PC-3 (cell line): ENCODE data around the gene DMD. TPM values are rescaled to one million over a fixed set of nuclear protein-coding genes. Genes with fewer than 3 reads are reported as not detected.
"Not testable (repeated sequence)": the region's sequence is repeated elsewhere in the genome, so short reads cannot be mapped to it uniquely, and the experiment has no call there.

ENCODE experiments used
- ATAC-seq: fragments of 200-7000 bp; cut with Tn5 transposase; 2 replicates; pipeline ENCODE4 v1.9.1; 2020; ENCODE audit warnings: mild to moderate bottlenecking, moderate library complexity
- BruUV-seq: library from RNA; stranded (reverse); fragments of 400-500 nt; replicated peaks from 2 replicates; lab custom pipeline; 2021; lab: Mats Ljungman, UMichigan
- CTCF ChIA-PET: fragments of 300-600 bp; sonication (Branson Sonifier 250); formaldehyde crosslinking; loops from one replicate; lab custom pipeline; 2022; ENCODE audit warnings: antibody characterized with exemption; lab: Charles Lee
- POLR2A ChIA-PET: fragments of 300-600 bp; sonication (Branson Sonifier 250); formaldehyde crosslinking; loops from one replicate; lab custom pipeline; 2022; ENCODE audit warnings: antibody characterized with exemption; ENCODE audit not compliant: unreplicated experiment; lab: Charles Lee
- DNase-seq: peaks from one replicate; pipeline ENCODE4 v3.0.0-alpha.2; 2015
- H2AFZ ChIP-seq: fragments of 300-600 bp; sonication (generic); 2 replicates; pipeline ENCODE4 v1.6.0; 2016; ENCODE audit warnings: antibody characterized with exemption, low read length
- H3F3A ChIP-seq: fragments of 300-600 bp; sonication (generic); one replicate; pipeline ENCODE4 v1.6.0; 2017; ENCODE audit warnings: antibody characterized with exemption, low read length, control low read depth, mild to moderate bottlenecking; ENCODE audit not compliant: unreplicated experiment
- H3K27ac ChIP-seq: fragments of 300-600 bp; sonication (generic); 2 replicates; pipeline ENCODE4 v1.5.1; 2016; ENCODE audit warnings: mild to moderate bottlenecking, low read length
- H3K27me3 ChIP-seq: fragments of 300-600 bp; sonication (generic); 2 replicates; pipeline ENCODE4 v1.6.1; 2016; ENCODE audit warnings: low read length, mixed read lengths
- H3K36me3 ChIP-seq: fragments of 300-600 bp; sonication (generic); 2 replicates; pipeline ENCODE4 v1.6.1; 2016; ENCODE audit warnings: low read depth, mixed run types, low read length, mixed read lengths
- H3K4me1 ChIP-seq: fragments of 300-600 bp; sonication (generic); 2 replicates; pipeline ENCODE4 v1.5.1; 2016; ENCODE audit warnings: low read length; ENCODE audit not compliant: insufficient read depth
- H3K4me2 ChIP-seq: fragments of 300-600 bp; sonication (generic); 2 replicates; pipeline ENCODE4 v1.6.0; 2016; ENCODE audit warnings: low read length
- H3K4me3 ChIP-seq: fragments of 300-600 bp; sonication (generic); 2 replicates; pipeline ENCODE4 v1.5.1; 2016; ENCODE audit warnings: mild to moderate bottlenecking, low read length, mixed read lengths
- H3K79me2 ChIP-seq: fragments of 300-600 bp; sonication (generic); 2 replicates; pipeline ENCODE4 v1.6.1; 2017; ENCODE audit warnings: low read length, mixed read lengths
- H3K9ac ChIP-seq: fragments of 300-600 bp; sonication (generic); 2 replicates; pipeline ENCODE4 v1.6.0; 2016; ENCODE audit warnings: mild to moderate bottlenecking, low read length
- H3K9me2 ChIP-seq: fragments of 300-600 bp; sonication (generic); replicated peaks from 2 replicates; pipeline ENCODE4 v1.6.1; 2016; ENCODE audit warnings: mixed run types, low read length, mixed read lengths
- H3K9me3 ChIP-seq: fragments of 300-600 bp; sonication (generic); 2 replicates; pipeline ENCODE4 v1.6.1; 2016; ENCODE audit warnings: low read length, mixed read lengths
- H4K20me1 ChIP-seq: fragments of 300-600 bp; sonication (generic); 2 replicates; pipeline ENCODE4 v1.6.1; 2016; ENCODE audit warnings: low read length, mixed read lengths
- EZH2 ChIP-seq: fragments of 300-600 bp; sonication (generic); IDR thresholded peaks from one replicate; pipeline ENCODE4 v1.6.1; 2017; ENCODE audit warnings: antibody characterized with exemption, mild to moderate bottlenecking, low read length; ENCODE audit not compliant: unreplicated experiment
- EZH2phosphoT487 ChIP-seq: fragments of 300-600 bp; sonication (generic); IDR thresholded peaks from 2 replicates; pipeline ENCODE4 v1.6.1; 2018; ENCODE audit warnings: mild to moderate bottlenecking, antibody characterized with exemption, low read length, borderline replicate concordance
- intact Hi-C: fragments of 100-400 bp; cut with micrococcal nuclease; formaldehyde crosslinking; loops from 2 replicates; pipeline ENCODE4 v1.9.0; 2023
- total RNA-seq: library from RNA; depleted of rRNA; stranded (reverse); fragments of >200 nt; gene quantifications from 2 replicates; pipeline ENCODE4 v1.2.3, GENCODE V29; 2014
- TF ChIP-seq, protein P1 (sequence below): fragments of 300-600 bp; sonication (generic); conservative IDR thresholded peaks from 2 replicates; pipeline ENCODE4 v1.5.1; 2017; ENCODE audit warnings: antibody characterized with exemption, low read depth, mild to moderate bottlenecking, low read length

The DMD gene
- total RNA-seq, 1 experiment from 2014 or later, result not detected

DNA sequence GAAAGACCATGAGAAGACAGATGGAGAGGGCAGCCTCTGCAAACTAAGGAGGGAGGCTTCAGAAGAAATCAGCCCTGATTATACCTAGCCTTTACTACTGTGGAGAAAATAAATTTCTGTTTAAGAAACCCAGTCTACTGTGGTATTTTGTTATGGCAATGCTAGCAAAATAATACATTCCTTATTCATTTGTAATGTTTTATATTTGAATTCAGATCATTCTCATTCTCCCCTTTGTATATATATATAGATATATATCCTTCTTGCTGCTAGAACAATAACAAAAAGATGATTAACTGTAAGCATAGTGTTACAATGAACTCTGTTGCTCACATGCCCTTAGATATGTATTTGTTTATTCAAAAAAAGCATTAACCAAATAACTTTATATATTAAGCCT, 22.5 kb downstream of the DMD start:
- H3K4me1 ChIP-seq, result no peaks in the 10 kb centered on the region
- intact Hi-C loops, result no loop called here
- TF ChIP-seq EZH2phosphoT487 (no peak), EZH2 (no peak)
- TF ChIP-seq, protein P1, sequence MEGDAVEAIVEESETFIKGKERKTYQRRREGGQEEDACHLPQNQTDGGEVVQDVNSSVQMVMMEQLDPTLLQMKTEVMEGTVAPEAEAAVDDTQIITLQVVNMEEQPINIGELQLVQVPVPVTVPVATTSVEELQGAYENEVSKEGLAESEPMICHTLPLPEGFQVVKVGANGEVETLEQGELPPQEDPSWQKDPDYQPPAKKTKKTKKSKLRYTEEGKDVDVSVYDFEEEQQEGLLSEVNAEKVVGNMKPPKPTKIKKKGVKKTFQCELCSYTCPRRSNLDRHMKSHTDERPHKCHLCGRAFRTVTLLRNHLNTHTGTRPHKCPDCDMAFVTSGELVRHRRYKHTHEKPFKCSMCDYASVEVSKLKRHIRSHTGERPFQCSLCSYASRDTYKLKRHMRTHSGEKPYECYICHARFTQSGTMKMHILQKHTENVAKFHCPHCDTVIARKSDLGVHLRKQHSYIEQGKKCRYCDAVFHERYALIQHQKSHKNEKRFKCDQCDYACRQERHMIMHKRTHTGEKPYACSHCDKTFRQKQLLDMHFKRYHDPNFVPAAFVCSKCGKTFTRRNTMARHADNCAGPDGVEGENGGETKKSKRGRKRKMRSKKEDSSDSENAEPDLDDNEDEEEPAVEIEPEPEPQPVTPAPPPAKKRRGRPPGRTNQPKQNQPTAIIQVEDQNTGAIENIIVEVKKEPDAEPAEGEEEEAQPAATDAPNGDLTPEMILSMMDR, result no peak
- ChIA-PET POLR2A (no interaction called here), CTCF (no interaction called here)
- ATAC-seq (no peak), DNase-seq (no peak)
- no peaks in the 10 kb centered on the region for H3K9me2 ChIP-seq
- no peak overlapping the region for H3K9ac ChIP-seq
- no peak overlapping the region for H3K4me2 ChIP-seq
- H3K79me2 ChIP-seq, result no peaks in the 10 kb centered on the region
- H2AFZ ChIP-seq, result no peak overlapping the region
- H3K27me3 ChIP-seq, result no peaks in the 10 kb centered on the region
- no TSS peak for BruUV-seq
- no peaks in the 10 kb centered on the region for H4K20me1 ChIP-seq
- no peaks in the 10 kb centered on the region for H3K9me3 ChIP-seq
- no peak overlapping the region for H3K27ac ChIP-seq
- no peak overlapping the region for H3K4me3 ChIP-seq
- no peaks in the 10 kb centered on the region for H3F3A ChIP-seq
- H3K36me3 ChIP-seq, result no peaks in the 10 kb centered on the region

GRCh38 chrX:33188286-33188685, 23.1 kb downstream of the DMD start:
- ChIA-PET CTCF (no interaction called here), POLR2A (no interaction called here)
- Histone ChIP-seq H3K4me2 (no peak overlapping the region), H3K9me2 (no peaks in the 10 kb centered on the region), H3K27ac (no peak overlapping the region), H3K9me3 (no peaks in the 10 kb centered on the region), H3K9ac (no peak overlapping the region), H3K4me1 (no peaks in the 10 kb centered on the region), H3K4me3 (no peak overlapping the region), H3K27me3 (no peaks in the 10 kb centered on the region), H2AFZ (no peak overlapping the region), H3F3A (no peaks in the 10 kb centered on the region), H3K79me2 (no peaks in the 10 kb centered on the region), H3K36me3 (no peaks in the 10 kb centered on the region), H4K20me1 (no peaks in the 10 kb centered on the region)
- ATAC-seq (no peak), DNase-seq (no peak)
- intact Hi-C loops, result no loop called here
- no TSS peak for BruUV-seq
- TF ChIP-seq EZH2, result no peak
- TF ChIP-seq, protein P1, result no peak
- no peak for TF ChIP-seq EZH2phosphoT487

DNA sequence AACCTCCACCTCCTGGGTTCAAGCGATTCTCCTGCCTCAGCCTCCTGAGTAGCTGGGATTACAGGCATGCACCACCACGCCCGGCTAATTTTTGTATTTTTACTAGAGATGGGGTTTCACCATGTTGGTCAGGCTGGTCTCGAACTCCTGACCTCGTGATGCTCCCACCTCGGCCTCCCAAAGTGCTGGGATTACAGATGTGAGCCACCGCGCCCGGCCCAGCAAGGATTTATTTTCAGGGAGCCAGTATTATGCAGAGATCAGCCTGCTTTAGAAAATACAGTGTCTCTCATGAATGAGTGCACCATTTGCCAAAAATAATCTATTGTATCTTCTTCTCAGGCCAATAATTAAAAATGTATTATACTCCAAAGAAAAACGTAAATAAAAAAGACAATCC, 26.5 kb downstream of the DMD start:
- H3K27me3 ChIP-seq, intact Hi-C loops, H3K9ac ChIP-seq, H2AFZ ChIP-seq, H3K79me2 ChIP-seq, DNase-seq, H3K9me3 ChIP-seq, H3K4me3 ChIP-seq, H3K9me2 ChIP-seq, H3K27ac ChIP-seq, ATAC-seq, H3K4me1 ChIP-seq, H3K4me2 ChIP-seq, CTCF ChIA-PET, H4K20me1 ChIP-seq, POLR2A ChIA-PET, H3K36me3 ChIP-seq, H3F3A ChIP-seq, BruUV-seq: not testable (repeated sequence)
